ENCODE data around the gene UMAD1. TPM values are rescaled to one million over a fixed set of nuclear protein-coding genes. Genes with fewer than 3 reads are reported as not detected.
A peak's percentile ranks its signal among the peaks of the same experiment; 100 is the strongest.

The UMAD1 gene
- 7.7 TPM for polyA plus RNA-seq (ENCODE audit: insufficient read length)

DNA sequence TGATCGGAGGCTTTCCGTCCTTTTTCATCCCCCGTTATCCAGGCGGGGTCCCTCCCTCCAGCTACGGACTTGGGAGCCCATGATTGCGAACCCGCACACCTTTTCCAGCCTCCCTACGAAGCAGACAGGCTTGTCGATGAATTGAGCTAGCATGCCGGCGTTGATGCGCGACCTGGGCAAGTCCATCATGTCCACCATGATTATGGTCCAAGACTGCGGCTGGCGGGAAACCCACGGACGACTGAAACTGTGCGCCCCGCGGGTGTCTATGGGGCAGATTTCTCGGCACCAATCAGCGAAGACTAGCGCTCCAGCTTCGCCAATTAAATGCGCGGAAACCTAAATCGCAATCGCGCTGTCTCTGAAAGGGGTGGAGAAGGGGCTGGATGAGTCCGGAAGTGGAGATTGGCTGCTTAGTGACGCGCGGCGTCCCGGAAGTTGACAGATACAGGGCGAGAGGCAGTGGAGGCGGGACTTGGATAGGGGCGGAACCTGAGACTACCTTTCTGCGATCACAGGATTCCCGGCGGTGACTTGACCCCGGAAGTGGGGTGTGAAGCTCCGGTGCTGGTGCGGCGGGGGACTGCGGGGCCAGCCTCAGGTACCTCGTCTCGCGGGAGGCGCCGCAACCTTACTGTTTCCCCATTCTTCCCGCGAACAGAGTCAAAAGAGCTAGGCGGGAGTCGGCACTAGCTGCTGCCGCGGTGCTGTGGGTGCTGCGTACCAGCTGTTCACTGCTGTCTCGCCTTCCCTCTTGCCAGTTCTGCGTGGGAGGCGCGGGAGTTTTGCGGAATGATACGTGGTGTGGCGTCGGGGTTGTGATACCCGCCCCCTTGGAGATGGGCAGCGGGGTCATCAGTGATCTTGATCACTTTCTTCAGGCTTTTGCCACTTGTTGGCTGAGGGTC, at the start of gene UMAD1:
UMAD1 (plus strand) TSS at position 532 of the 908 bp plus-strand sequence. CDS start 32,620 bp downstream, outside the sequence.
- peak; percentile 99 for DNase-seq (ENCODE audit: low read depth)

GRCh38 chr7:7595451-7595850, 45.1 kb upstream of the UMAD1 start:
- peak; percentile 6 for DNase-seq (ENCODE audit: low read depth)

DNA sequence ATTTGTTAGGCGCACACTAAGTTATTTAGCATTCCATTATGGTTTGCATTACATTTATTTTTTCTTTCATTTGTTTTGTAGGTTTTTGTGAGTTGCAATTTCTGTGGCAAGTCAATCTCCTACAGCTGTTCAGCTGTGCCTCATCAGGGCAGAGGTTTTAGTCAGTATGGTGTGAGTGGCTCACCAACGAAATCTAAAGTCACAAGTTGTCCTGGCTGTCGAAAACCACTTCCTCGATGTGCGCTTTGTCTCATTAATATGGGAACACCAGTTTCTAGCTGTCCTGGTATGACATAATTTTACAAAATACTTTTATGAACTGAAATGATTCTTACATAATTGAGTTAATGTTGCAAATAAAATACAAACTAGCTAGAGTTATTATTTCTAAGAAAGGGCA, 44.4 kb upstream of the UMAD1 start:
- DNase-seq (ENCODE audit: low read depth) = no peak

DNA sequence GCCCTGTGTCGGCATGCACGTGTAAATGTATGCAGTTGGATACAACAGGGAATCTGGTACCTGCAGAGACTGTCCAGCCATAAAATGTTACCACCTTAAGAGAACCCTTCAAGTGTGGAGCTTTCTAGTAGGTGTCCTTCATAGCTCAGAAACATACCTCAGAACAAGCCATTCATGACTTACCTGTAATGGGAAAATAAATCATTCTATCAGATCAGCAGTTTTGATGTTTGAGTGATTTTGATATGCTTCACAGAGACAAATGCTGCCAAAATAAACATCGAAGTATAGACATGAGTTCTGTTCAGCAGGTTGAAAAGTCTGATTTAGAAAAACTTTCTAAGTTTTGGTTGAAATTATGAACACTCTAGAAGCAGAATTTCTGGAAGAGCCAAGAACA, 33.5 kb upstream of the UMAD1 start:
- no peak for DNase-seq (ENCODE audit: low read depth)

DNA sequence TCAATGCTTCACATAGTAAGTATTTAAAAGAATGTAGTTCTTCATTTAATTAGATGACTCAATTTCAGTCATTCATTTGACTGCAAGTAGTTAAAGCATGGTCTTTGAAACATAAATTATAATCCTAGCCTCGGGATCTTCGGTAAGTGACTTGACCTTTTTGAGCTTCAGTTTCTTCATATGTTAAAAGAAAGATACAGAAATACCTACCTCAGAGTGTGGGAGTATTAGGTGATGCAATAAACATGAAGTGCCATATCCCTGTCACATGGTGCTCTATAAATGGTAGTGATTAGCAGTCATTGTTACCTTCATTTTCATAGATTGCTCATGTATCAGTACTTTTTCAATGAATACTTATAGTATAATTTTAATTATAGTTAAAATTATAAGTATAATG, 31.2 kb upstream of the UMAD1 start:
- DNase-seq (ENCODE audit: low read depth) = no peak

DNA sequence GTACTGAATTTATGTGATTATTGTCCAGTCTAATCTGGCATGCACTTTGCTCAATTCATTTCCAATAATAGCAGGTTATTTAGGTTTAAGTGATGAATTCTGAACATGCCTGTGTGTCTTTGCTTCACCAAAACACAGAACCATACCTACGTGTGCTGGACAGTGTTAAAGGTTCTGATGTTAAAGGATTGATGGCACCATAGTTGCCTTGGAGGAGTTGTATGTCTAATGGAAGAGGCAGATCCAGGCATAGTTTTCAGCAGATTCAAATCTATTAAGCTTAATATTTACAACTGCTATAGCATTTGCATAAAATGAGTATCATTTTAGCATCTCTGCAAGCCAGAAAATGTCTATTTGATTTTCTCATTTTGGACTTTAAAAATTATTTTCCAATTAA, 28.0 kb upstream of the UMAD1 start:
- DNase-seq (ENCODE audit: low read depth) = no peak

- DNase-seq (ENCODE audit: low read depth) = no peak
Observed at GRCh38 chr7:7613210-7613609, 27.3 kb upstream of the UMAD1 start.

DNA sequence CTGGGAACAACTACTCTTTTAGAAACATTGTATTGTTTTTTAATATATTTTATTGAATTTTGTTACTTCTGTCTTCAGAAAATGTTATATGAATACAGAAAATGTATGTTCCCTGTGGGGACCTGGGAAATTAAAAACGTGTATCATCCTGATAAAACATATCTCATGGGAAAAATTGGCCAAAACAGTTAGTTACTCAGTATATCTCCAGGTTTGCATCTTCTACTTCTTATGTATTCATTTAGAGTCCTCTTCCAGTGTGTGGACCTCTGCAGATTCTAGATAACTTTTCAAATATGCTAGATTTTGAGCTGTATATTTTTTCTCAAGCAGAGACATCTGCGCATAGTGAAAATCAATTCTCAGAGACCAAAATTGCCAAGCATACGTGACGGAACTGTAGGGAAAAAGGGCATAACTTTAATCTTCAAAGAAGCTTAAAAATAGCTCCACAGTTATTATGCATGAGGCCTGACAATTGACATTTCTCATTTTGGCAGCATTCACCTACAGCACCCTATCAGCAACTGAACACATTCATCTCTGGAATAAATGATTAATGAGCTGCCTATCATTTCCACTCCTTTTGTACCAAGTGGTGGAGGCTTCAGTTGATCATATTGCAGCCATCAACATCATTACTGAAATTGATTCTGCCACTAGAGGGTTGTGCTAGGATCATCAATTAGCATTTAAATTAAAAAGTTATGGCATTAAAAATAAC, 26.4 kb upstream of the UMAD1 start:
- no peak for DNase-seq (ENCODE audit: low read depth)

- no peak for DNase-seq (ENCODE audit: low read depth)
Observed at GRCh38 chr7:7617550-7617949, 23.0 kb upstream of the UMAD1 start.

- no peak for DNase-seq (ENCODE audit: low read depth)
Observed at GRCh38 chr7:7618410-7618809, 22.1 kb upstream of the UMAD1 start.

DNA sequence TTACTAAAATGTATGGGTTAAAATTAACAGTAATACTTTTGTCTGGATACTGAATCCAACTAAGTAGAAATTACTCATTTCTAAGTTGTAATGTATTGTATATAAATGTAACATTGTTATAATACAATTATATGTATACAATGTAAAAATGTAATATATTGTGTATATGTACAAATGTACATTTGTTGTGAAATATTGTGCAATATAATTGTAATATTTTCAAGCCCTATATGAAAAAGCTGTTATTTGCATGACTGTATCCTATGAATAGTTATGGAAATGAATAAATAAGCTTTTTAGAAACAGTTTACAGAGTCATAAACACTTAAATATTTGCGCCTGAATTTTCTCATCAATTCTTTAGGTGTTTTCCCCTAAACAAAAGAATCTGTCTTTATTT, 20.3 kb upstream of the UMAD1 start:
- DNase-seq (ENCODE audit: low read depth) = no peak

DNA sequence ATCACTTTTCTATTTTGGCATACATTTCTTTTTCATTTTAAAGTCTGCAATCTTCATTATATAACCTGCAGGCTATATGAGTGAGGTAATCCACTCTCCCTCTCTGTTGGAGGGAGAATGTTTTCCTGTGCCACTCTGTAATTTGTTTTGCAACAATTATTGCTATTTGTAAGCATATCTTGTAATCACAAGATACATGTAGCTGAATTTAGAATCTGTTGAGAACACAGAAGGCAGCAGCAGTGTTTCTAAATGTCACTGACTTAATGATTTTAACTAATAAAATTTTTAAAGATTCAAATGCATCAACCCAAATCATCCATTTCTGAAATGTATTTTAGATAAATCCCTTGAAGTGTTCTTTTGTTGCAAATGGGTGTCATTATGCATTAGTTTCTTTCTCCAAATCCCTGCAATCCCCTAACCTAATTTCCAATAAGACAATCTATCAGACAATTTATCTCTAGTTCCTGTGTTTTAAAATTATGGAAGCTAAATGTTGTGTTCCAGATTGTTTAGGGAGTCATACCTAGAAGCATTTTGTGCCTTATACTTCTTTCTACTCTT, 19.8 kb upstream of the UMAD1 start:
- no peak for DNase-seq (ENCODE audit: low read depth)

DNA sequence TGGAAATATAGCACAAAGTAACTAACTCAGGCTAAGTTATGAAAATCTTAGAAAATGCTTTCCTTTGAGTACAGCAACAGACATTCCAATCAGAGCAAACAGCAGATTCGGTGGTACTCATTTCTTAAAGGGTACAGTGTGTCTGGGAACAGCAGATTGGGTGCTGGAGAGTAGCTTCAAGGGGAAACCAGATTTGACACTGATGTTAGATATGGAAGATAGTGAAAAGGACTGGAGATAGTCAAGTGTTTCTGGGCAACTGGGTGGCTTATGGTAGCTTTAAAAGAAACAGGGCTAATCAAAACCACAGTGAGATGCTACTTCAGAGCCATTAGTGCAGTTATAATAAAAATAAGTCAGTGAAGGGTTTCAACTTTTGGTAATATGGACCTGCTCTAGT, 12.1 kb upstream of the UMAD1 start:
- no peak for DNase-seq (ENCODE audit: low read depth)

- no peak for DNase-seq (ENCODE audit: low read depth)
Observed at GRCh38 chr7:7630626-7631329, 9.8 kb upstream of the UMAD1 start.

DNA sequence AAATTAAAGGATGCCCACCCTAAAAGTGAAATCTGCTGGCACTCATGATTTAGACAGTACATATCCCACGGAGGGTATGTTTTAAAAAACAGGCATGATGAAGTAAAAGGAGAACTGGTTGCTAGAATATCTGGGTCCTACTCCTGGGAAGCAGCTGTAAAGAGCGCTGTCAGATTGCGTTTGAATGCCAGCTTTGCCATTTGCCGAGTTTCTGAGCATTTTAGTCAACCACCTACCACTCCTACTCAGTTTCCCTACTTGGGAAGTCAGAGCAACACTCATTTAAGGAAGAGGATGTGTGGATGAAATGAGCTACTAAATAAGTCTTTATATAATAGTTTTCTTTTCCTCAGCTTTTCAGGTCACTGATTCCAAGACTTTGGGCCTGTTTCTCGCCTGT, 1.1 kb upstream of the UMAD1 start:
- no peak for DNase-seq (ENCODE audit: low read depth)

DNA sequence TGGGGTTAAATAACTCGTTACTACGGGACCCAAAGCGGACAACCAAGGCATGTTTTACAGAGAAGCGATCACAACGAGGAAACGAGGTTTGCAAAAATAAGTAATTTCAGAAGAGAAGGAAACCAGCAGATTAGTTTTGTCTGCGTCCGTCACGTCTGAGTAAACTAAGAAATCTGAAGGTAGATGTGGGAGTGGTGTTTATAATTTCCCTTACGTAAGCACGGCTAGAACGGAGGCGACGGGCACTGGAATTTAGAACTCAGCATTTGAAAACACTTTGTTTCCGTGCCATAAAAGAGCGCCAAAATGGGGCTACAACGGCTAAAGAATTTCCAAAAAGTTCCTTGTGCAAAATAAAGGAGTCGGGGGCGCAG, 718 bp upstream of the UMAD1 start:
- DNase-seq (ENCODE audit: low read depth) = no peak

DNA sequence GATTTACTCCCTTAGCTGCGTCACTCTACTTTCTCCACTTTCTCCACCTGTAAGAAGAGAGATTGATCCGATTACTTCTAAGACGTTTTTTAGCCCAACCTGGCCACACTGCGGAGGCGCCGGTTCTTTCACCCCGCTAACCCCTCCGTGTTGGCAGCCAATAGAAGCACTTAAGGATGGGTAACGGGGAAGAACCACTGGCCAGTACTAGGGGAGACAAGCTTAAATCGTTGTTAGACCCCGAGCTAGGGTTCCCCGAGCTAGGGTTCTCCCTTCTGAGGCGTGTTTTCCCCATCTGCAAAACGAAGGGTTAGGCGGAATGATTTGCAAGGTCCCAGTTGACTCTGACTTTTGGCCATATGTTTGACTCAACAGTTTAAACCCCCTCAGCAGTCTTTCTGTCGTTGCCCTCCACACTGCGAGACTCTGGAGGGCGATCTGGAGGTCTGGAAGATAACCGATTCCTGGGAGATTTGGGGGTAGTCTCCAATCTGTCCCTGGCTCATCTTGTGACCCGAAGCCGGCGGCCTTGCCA, 644 bp downstream of the UMAD1 start:
- DNase-seq (ENCODE audit: low read depth) = no peak

GRCh38 chr7:7642081-7642480, 1.5 kb downstream of the UMAD1 start:
- DNase-seq (ENCODE audit: low read depth) = no peak

DNA sequence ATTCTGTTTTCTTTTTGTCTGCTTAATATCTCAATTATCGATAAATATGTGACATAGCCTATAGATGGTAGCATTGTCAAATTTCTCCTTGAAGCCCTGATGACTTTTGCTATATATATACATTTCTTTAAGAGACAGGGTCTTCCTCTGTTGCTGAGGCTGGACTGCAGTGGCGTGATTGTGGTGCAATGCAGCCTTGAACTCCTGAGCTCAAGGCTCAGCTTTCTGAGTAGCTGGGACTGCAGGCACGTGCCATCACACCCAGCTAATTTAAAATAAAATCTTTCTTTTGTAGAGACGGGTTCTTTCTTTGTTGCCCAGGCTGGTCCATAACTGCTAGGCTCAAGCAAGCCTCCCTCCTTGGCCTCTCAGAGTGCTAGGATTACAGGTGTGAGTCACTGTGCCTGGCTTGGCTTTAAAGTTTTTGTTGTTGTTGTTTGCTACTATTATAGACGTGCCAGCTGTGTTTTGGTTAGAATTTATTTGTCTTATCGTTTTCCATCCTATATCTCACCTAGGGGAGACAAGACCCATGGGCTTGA, 7.0 kb downstream of the UMAD1 start:
- no peak for DNase-seq (ENCODE audit: low read depth)

GRCh38 chr7:7650682-7651206, 10.2 kb downstream of the UMAD1 start:
- no peak for DNase-seq (ENCODE audit: low read depth)

GRCh38 chr7:7651479-7651878, 10.9 kb downstream of the UMAD1 start:
- DNase-seq (ENCODE audit: low read depth) = no peak
